HG02884 (cell line): Measurements from ENCODE around the gene ROCK2.
A peak's percentile ranks its signal among the peaks of the same experiment; 100 is the strongest.
"Not testable (repeated sequence)": the region's sequence is repeated elsewhere in the genome, so short reads cannot be mapped to it uniquely, and the experiment has no call there.

Experiments used
- ATAC-seq: cut with Tn5 transposase; IDR thresholded peaks from one replicate; pipeline ENCODE4 v1.9.1; 2021; ENCODE audit warnings: mild to moderate bottlenecking, moderate library complexity; ENCODE audit not compliant: unreplicated experiment

Gene ROCK2

DNA sequence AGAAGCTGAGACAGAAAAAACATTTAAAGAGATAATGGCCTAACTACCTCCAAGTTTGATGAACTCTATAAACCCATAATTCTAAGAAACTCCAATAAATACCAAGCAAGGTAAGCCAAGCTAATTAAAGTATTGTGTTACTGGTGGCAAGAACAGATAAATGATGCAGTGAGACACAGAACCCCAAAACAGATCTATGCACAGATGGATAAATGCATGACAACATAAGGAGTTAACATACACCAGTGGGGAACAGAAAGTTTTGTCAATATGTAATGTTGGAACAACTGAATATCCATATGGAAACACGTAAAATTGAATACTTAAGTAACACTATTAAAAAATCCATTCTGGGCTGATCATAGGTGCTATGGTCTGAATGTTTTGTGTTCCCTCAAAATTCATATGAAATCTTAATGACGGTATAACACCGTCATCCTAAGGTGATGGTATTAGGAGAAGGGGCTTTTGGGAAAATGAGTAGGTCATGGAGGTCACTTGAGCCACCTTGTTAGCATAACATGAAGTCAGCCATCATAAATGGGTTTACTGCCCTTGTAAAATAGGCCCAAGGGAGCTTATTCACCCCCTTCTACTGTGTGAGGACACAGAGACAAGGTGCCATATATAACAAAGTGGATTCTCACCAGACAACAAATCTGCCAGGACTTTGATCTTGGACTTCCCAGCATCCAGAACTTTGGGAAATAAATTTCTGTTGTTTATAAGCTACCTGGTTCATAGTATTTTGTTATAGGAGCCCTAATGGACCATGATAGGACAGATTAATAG, 102.8 kb downstream of the ROCK2 start:
- ATAC-seq, result no peak

DNA sequence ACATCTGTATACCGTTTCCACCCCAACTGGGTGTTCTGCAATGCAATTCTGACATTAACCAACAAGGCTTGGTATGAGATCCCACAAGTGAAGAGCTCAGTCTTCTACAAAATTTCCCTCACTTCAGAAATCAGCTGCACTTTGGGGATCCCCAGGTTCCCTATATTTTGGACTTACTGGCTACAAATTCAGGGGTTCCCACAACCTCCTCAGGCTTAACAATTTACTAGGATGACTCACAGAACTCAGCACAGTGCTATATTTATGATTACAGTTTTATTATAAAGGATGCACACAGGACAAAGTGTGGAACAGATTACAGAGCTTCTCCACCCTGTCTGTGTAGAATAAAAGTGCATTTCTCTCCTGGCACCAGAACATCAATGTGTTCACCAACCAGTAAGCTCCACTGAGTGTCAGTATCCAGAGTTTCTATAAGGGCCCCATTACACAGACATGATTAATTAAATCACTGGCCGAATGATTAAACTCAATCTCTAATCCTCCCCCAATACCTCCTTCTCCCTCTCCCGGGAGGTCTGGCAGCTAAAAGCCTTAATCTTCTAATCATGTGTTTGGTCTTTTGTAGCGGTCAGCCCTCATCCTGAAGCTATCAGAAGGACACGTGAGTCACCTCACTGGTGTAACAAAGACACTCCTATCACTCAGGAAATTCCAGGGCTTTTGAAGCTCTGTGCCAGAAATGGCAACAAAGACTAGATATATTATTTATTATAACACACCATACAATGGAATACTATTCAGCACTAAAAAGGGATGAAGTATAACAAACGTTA, 104.6 kb downstream of the ROCK2 start:
- ATAC-seq, result no peak

DNA sequence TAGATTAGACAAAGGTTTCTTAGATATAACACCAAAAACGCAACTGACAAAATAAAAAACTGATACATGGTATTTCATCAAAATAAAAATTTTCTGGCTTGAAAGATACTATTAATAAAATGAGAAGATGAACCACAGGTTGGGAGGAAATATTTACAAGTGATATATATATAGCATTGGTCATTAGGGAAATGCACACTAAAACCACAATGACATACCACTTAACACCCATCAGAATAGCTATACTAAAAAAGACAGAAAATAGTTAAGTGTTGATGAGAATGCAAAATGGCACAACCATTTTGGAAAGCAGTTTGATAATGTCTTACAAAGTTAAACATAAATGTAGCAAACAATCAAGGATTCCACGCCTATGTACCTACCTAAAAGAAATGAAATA, 105.3 kb downstream of the ROCK2 start:
- no peak for ATAC-seq

DNA sequence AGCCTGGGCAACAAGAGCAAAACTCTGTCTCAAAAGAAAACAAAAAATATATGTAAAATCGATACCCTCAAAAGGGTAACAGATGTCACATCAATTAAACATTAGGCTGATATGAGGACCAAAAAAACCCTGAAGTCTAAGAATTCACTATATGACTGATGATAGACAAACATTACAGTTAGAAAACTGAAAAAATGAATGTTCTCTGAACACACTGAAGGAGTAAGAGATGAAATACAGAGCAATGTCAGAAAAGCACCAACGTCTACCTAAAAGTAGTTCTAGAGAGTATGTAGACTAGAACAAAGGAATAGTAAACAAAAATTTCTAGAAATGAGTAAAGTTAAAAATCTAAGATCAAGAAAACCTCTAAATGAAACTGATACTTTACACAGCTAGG, 107.3 kb downstream of the ROCK2 start:
- ATAC-seq, result no peak

GRCh38 chr2:11236335-11236734, 108.1 kb downstream of the ROCK2 start:
- ATAC-seq, result no peak

GRCh38 chr2:11235583-11235982, 108.9 kb downstream of the ROCK2 start:
- ATAC-seq, result no peak

DNA sequence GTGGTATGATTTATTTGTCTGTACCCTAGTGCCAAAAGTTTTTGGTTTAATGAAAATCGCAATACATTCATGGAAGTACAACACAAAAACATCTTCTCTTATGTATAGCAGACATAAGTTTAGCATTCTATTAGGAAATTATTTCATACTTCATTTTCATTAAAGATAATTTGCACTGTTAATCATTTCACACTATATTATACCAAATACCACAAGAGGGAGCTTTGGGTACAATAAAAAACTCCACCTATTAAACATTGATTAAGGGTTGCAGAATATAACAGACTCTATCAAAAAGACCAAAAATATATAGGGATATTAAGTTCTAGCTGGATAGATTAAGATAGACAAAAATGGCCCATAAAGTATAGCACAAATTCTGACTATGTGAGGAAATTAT, 110.1 kb downstream of the ROCK2 start:
- no peak for ATAC-seq

DNA sequence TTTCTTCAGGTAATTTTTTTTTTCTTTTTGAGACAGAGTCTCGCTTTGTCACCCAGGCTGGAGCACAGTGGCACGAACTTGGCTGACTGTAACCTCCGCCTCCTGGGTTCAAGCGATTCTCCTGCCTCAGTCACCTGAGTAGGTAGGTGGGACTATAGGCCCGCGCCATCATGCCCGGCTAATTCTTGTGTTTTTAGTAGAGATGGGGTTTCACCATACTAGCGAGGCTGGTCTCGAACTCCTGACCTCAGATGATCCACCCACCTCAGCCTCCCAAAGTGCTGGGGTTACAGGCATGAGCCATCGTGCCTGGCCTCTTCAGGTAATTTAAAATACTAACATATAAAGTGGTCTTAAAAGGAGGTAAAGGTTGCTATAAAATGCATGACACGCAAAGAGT, 113.2 kb downstream of the ROCK2 start:
- ATAC-seq, result not testable (repeated sequence)

DNA sequence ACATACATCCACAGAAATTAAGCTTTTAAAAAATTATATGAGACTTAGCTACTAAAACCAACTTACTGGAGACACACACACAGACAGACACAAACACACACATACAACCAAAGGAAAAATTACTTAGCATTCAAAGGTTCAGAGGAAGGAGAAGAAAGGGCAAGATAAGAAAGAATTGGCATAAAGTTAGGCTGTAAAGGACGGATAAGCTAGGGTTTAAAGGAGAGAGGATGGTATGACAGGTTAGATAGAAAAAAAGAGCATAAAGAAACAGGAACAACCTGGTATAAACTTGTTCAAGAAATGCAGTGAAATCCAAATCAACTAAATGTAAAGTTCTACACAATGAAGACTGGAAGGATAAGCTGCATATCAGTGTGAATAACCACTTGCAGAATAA, 115.7 kb downstream of the ROCK2 start:
- no peak for ATAC-seq

DNA sequence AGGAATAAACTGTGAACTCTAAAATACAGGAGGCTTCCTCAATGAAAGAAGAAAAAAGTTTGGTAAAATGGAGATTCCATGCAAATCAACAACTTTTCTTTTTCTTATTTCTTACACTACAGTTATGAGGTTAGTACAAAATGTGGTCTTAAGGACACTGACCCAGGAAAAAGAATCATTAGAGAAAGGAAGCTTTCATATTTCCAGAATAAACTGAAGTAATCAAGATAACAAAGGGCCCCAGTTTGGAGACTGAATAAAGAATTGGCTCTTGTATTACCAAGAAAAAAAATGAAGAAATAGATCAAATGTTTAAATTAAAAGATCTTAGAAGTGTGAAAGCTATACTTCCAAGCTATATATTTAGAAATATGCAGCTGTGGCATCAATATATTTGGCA, 116.8 kb downstream of the ROCK2 start:
- no peak for ATAC-seq

GRCh38 chr2:11224887-11225286, 119.5 kb downstream of the ROCK2 start:
- ATAC-seq, result no peak

DNA sequence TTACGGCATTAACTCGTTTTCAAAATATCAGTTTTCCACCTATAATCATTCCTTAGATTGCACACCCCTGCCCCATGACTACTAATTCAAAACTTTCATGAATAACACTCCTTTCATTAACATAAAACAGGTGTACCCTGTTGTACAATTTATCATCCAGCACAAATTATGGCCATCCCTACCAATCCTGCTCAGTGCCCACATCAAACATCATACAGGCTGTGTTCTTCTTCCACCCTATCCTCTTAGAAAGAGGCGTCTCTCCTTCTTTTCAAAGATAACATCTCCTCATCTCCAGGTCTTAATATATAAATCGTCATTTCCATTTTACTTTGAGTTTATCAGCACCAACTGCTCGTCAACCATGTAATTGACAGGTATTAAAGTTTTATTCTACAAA, 121.6 kb downstream of the ROCK2 start:
- ATAC-seq, result no peak

DNA sequence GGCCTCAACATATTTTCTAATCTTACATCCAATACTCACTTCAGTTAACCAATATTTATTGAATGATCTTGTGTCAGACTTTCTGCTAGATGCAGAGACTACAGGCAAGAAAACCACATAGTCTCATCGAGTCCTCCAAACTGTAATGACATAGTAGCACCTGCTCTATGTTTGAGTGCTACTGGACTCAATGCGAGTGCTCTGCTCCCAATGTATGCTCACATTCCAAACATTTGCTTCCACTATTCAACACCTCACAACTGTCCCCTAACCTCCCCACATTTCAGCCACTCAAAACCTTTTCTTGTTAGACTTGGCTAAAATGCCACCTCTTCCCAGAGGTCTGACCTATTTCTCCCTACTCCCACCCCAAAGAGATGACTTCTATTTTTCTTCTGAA, 124.0 kb downstream of the ROCK2 start:
- no peak for ATAC-seq

DNA sequence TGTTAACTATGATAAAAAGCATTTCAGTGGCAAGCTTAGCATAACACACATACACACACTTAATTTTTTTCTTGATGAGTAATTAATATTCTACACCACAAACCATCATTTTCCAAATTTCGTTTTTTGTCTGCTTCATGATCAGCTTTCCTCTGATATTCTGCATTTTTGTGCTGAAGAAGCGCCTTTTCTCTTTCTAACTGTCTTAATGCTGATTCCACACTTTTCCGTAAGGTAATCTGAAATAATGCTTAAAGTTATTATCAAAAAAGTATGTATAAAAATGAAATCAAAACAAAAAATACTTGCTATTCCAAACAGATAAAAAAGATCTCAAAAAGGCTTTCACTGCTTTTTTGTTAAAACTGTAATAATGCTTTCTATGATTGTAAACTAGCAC, 129.0 kb downstream of the ROCK2 start:
- ATAC-seq, result no peak

DNA sequence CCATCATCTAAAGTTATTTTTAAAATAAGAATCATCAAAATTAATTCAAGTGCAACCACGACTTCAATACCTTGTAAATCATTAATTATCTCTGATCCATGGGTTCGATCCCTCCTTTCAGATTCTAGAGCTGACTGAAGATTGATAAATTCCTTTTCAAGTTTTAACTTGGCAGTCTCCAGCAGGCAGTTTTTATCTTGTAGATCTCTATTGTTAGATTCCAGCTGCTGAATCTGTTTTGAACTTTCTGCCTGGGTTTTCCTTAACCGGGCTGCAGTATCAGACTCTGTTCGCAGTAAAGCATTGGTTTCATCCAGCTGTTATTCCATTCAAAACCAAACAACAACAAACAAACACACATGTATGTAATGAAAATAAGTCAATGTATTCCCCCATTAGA, 129.7 kb downstream of the ROCK2 start:
- ATAC-seq, result no peak

DNA sequence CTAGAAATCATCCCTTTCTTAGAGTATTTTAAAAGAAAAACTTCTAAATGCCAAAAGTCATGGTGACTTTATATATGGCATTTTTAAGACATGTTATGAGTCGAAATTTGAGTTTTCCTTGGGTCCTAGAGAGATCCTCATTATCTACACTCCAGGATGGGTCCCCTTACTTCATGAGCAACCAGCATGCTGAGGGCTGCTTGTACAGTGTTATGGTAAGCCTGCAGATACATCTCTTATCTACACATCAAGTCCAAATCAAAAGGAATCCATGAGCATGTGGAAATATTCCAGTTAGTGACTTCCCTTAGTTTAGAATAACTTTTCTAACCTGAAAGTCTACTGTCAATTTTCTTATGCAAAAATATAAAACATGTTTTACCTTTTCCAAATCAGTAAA, 130.5 kb downstream of the ROCK2 start:
- no peak for ATAC-seq

DNA sequence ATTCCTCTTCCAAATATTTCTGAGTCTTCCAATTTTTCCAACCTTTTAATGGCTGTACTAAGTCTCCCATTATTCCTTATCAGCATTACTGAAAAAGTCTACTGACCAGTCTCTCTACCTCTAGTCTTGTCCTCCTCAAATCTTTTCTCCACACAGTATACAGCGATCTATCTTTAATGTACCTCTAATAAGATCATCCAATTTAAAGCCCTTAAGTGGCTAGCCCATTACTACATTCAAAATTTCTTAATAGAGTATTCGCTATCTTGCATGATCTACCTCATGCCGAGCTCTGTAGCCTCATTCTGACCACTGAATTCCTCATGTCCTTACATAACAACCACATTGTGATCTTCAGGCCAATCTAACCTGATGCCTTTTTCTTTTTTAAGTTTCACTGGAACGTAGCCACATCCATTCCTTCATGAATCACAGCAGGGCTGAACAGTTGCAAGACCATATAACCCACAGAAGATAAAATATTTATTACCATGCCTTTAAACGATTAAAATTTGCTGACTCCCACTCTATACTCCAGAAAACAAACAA, 131.3 kb downstream of the ROCK2 start:
- ATAC-seq, result no peak

- no peak for ATAC-seq
Observed at GRCh38 chr2:11212645-11213044, 131.8 kb downstream of the ROCK2 start.

DNA sequence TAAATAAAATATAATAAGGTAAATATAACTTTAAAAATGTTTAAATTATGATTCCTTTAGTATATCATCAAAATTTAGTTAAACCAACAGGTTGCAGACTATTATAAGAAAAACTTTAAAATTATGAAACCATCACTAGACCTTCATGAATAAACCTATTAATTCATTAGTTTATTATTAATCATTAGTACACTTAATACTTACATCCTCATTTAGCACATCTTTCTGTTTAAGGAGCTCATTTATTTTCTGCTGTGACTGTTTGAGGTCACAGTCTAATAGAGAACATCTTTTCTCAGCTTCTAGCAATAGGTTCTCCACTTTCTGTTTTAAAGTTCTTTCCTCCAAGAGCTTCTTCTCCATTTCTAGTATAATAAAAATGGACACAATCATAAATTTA, 136.4 kb downstream of the ROCK2 start:
- no peak for ATAC-seq

DNA sequence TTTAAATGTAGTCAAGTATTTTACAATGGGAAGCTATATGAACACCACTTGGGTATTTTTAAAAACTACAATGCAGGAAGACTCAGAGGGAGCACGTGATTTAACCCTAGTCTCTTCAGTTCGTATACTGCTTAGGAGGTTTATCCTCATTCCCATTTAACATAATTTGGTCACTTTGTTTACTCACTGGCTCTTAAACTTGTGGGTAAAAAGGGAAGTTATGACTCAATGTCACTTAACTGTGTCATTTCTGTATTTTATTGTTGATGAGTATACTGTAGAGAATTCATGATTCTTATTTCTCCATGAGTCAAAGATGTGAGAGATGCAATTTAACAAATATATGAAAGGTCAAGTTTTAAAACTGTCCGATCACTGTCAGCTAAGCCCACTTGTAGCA, 141.0 kb downstream of the ROCK2 start:
- peak; percentile 79 for ATAC-seq

DNA sequence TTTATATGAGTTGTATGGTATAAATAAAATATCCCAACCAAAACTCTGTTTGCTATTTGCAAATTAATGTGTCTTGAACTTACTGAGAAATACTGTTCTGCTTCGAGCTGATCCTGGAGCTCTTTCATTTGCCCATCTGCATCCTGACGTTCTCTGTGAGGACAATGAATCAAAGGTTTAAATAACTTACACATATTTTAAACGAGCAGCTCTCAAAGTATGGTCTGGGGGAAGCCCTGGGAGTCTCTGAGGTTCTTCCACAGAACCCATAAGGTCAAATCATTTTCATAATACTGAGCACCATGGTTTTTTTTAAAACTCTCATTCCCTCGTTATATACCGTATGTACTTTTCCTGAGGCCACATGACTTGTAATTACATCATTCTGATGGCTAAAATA, 142.5 kb downstream of the ROCK2 start:
- ATAC-seq, result no peak

DNA sequence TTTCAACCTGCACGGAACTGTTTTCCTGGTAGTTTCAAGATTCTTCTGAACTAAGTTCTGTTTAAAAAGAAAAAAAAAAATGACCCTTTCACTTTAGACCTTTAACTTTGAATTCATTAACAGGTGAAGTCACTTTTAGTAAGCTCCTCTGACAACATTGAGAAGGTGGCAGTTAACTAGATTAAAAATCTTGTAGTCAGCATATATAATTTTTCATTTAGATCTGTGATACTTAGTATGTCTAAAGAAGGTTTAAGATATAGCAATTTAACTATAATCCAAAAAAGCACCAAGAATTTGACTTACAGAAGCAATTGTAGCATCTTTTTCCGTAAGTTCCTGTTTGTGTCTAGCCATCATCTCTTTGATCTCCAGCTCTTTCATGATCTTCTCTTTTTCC, 143.8 kb downstream of the ROCK2 start:
- ATAC-seq, result no peak
